ENCODE measurements around the gene NUDT22.

- TF ChIP-seq, protein P1, sequence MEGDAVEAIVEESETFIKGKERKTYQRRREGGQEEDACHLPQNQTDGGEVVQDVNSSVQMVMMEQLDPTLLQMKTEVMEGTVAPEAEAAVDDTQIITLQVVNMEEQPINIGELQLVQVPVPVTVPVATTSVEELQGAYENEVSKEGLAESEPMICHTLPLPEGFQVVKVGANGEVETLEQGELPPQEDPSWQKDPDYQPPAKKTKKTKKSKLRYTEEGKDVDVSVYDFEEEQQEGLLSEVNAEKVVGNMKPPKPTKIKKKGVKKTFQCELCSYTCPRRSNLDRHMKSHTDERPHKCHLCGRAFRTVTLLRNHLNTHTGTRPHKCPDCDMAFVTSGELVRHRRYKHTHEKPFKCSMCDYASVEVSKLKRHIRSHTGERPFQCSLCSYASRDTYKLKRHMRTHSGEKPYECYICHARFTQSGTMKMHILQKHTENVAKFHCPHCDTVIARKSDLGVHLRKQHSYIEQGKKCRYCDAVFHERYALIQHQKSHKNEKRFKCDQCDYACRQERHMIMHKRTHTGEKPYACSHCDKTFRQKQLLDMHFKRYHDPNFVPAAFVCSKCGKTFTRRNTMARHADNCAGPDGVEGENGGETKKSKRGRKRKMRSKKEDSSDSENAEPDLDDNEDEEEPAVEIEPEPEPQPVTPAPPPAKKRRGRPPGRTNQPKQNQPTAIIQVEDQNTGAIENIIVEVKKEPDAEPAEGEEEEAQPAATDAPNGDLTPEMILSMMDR (IDR thresholded peaks at IDR 0.05; ENCODE audit: insufficient read depth, low read length, poor library complexity, severe bottlenecking) = no peak
- TF ChIP-seq EZH2phosphoT487 (conservative IDR thresholded peaks at IDR 0.05; ENCODE audit: low read length) = no peak
Observed at GRCh38 chr11:64244966-64245365, 18.9 kb downstream of the NUDT22 start.
